Measurements from ENCODE around the gene EHD3.

Gene EHD3

GRCh38 chr2:31244101-31244500 lies 10.1 kb downstream of the EHD3 start:
- Histone ChIP-seq H3K27ac (ENCODE audit: low read length, poor library complexity, severe bottlenecking) (no peak overlapping the region), H3K18ac (ENCODE audit: low read depth in 1 of 2, low read length in 2 of 2) (no peak overlapping the region), H3K4ac (ENCODE audit: low read depth in 1 of 2, low read length in 2 of 2) (no peak overlapping the region), H4K91ac (ENCODE audit: low read length) (no peak overlapping the region), H2BK15ac (ENCODE audit: low read depth, poor library complexity, severe bottlenecking) (peak overlapping the region; percentile 37), H4K8ac (ENCODE audit: low read length) (peak overlapping the region; percentile 19), H3K4me1 (ENCODE audit: control insufficient read depth, insufficient read depth, low read depth, low read length) (peaks cover 24% of the 10 kb centered on the region), H3K4me2 (ENCODE audit: low read length, poor library complexity, severe bottlenecking) (no peak overlapping the region), H3K14ac (ENCODE audit: low read length in 2 of 2) (no peak overlapping the region), H3K79me1 (replicated peaks; ENCODE audit: low read length, poor library complexity, severe bottlenecking) (peaks cover 38% of the 10 kb centered on the region), H2AK5ac (ENCODE audit: low read length, severe bottlenecking) (no peak overlapping the region), H3K4me3 (ENCODE audit: insufficient read depth in 1 of 2, low read depth in 1 of 2, low read length in 2 of 2) (no peak overlapping the region), H2BK12ac (ENCODE audit: low read length in 2 of 2) (no peak overlapping the region), H3K9ac (ENCODE audit: low read length) (no peak overlapping the region), H3K23ac (ENCODE audit: low read length in 2 of 2) (no peak overlapping the region), H3K9me3 (ENCODE audit: control insufficient read depth, low read length) (no peaks in the 10 kb centered on the region), H2BK5ac (ENCODE audit: low read depth, low read length, poor library complexity, severe bottlenecking) (no peak overlapping the region), H3K36me3 (ENCODE audit: control insufficient read depth in 1 of 2, insufficient read depth in 2 of 2, low read depth in 1 of 2, low read length in 2 of 2) (peaks cover 23 to 26% of the 10 kb centered on the region in 2 experiments), H2AFZ (ENCODE audit: low read depth, low read length) (no peak overlapping the region), H3K27me3 (ENCODE audit: control insufficient read depth in 1 of 2, insufficient read depth in 1 of 2, low read length in 2 of 2) (no peaks in the 10 kb centered on the region), H2BK120ac (ENCODE audit: low read depth, low read length) (no peak overlapping the region)
- no peak for DNase-seq
- WGBS: 98% methylated on average over 10 of the region's 10 CpGs

- H2BK15ac ChIP-seq (ENCODE audit: low read depth, poor library complexity, severe bottlenecking): no peak overlapping the region
- no peak overlapping the region for H3K4me3 ChIP-seq (ENCODE audit: insufficient read depth in 1 of 2, low read depth in 1 of 2, low read length in 2 of 2)
- 52% methylated on average over 2 of the region's 3 CpGs for WGBS
- no peak overlapping the region for H4K8ac ChIP-seq (ENCODE audit: low read length)
- no peak overlapping the region for H3K27ac ChIP-seq (ENCODE audit: low read length, poor library complexity, severe bottlenecking)
- H3K36me3 ChIP-seq (ENCODE audit: control insufficient read depth in 1 of 2, insufficient read depth in 2 of 2, low read depth in 1 of 2, low read length in 2 of 2): peaks cover 37 to 40% of the 10 kb centered on the region in 2 experiments
- H3K14ac ChIP-seq (ENCODE audit: low read length in 2 of 2): no peak overlapping the region
- H2BK120ac ChIP-seq (ENCODE audit: low read depth, low read length): no peak overlapping the region
- H3K4me1 ChIP-seq (ENCODE audit: control insufficient read depth, insufficient read depth, low read depth, low read length): peaks cover 21% of the 10 kb centered on the region
- H2AFZ ChIP-seq (ENCODE audit: low read depth, low read length): no peak overlapping the region
- H3K18ac ChIP-seq (ENCODE audit: low read depth in 1 of 2, low read length in 2 of 2): no peak overlapping the region
- no peak overlapping the region for H2BK5ac ChIP-seq (ENCODE audit: low read depth, low read length, poor library complexity, severe bottlenecking)
- no peak overlapping the region for H3K23ac ChIP-seq (ENCODE audit: low read length in 2 of 2)
- no peak overlapping the region for H4K91ac ChIP-seq (ENCODE audit: low read length)
- peak overlapping the region; percentile 23 for H2AK5ac ChIP-seq (ENCODE audit: low read length, severe bottlenecking)
- H3K27me3 ChIP-seq (ENCODE audit: control insufficient read depth in 1 of 2, insufficient read depth in 1 of 2, low read length in 2 of 2): no peaks in the 10 kb centered on the region
- no peak overlapping the region for H3K9ac ChIP-seq (ENCODE audit: low read length)
- H3K9me3 ChIP-seq (ENCODE audit: control insufficient read depth, low read length): no peaks in the 10 kb centered on the region
- H3K4ac ChIP-seq (ENCODE audit: low read depth in 1 of 2, low read length in 2 of 2): no peak overlapping the region
- no peak overlapping the region for H2BK12ac ChIP-seq (ENCODE audit: low read length in 2 of 2)
- H3K4me2 ChIP-seq (ENCODE audit: low read length, poor library complexity, severe bottlenecking): no peak overlapping the region
- H3K79me1 ChIP-seq (replicated peaks; ENCODE audit: low read length, poor library complexity, severe bottlenecking): peaks cover 39% of the 10 kb centered on the region
- no peak for DNase-seq
Measured at GRCh38 chr2:31246184-31246852, 12.4 kb downstream of the EHD3 start.

- Histone ChIP-seq H3K14ac (ENCODE audit: low read length in 2 of 2) (no peak overlapping the region), H3K4me2 (ENCODE audit: low read length, poor library complexity, severe bottlenecking) (peak overlapping the region; percentile 12), H3K23ac (ENCODE audit: low read length in 2 of 2) (no peak overlapping the region), H4K8ac (ENCODE audit: low read length) (peak overlapping the region; percentile 12), H2AFZ (ENCODE audit: low read depth, low read length) (no peak overlapping the region), H3K4me1 (ENCODE audit: control insufficient read depth, insufficient read depth, low read depth, low read length) (peaks cover 18% of the 10 kb centered on the region), H2BK120ac (ENCODE audit: low read depth, low read length) (no peak overlapping the region), H2BK12ac (ENCODE audit: low read length in 2 of 2) (no peak overlapping the region), H3K79me1 (replicated peaks; ENCODE audit: low read length, poor library complexity, severe bottlenecking) (peaks cover 40% of the 10 kb centered on the region), H3K36me3 (ENCODE audit: control insufficient read depth in 1 of 2, insufficient read depth in 2 of 2, low read depth in 1 of 2, low read length in 2 of 2) (peaks cover 37 to 44% of the 10 kb centered on the region in 2 experiments), H3K27ac (ENCODE audit: low read length, poor library complexity, severe bottlenecking) (peak overlapping the region; percentile 85), H3K18ac (ENCODE audit: low read depth in 1 of 2, low read length in 2 of 2) (no peak overlapping the region), H4K91ac (ENCODE audit: low read length) (no peak overlapping the region), H3K9me3 (ENCODE audit: control insufficient read depth, low read length) (no peaks in the 10 kb centered on the region), H2BK15ac (ENCODE audit: low read depth, poor library complexity, severe bottlenecking) (no peak overlapping the region), H3K9ac (ENCODE audit: low read length) (no peak overlapping the region), H3K4me3 (ENCODE audit: insufficient read depth in 1 of 2, low read depth in 1 of 2, low read length in 2 of 2) (no peak overlapping the region), H3K4ac (ENCODE audit: low read depth in 1 of 2, low read length in 2 of 2) (no peak overlapping the region), H3K27me3 (ENCODE audit: control insufficient read depth in 1 of 2, insufficient read depth in 1 of 2, low read length in 2 of 2) (no peaks in the 10 kb centered on the region), H2AK5ac (ENCODE audit: low read length, severe bottlenecking) (no peak overlapping the region), H2BK5ac (ENCODE audit: low read depth, low read length, poor library complexity, severe bottlenecking) (no peak overlapping the region)
- 81% methylated on average over 5 of the region's 5 CpGs for WGBS
- DNase-seq: no peak
Measured at GRCh38 chr2:31247711-31248110, 13.8 kb downstream of the EHD3 start.

- Histone ChIP-seq H2AK5ac (ENCODE audit: low read length, severe bottlenecking) (peak overlapping the region; percentile 71), H3K27me3 (ENCODE audit: control insufficient read depth in 1 of 2, insufficient read depth in 1 of 2, low read length in 2 of 2) (no peaks in the 10 kb centered on the region), H3K23ac (ENCODE audit: low read length in 2 of 2) (no peak overlapping the region), H3K4me1 (ENCODE audit: control insufficient read depth, insufficient read depth, low read depth, low read length) (peaks cover 18% of the 10 kb centered on the region), H3K79me1 (replicated peaks; ENCODE audit: low read length, poor library complexity, severe bottlenecking) (peaks cover 39% of the 10 kb centered on the region), H3K4me2 (ENCODE audit: low read length, poor library complexity, severe bottlenecking) (no peak overlapping the region), H2BK12ac (ENCODE audit: low read length in 2 of 2) (no peak overlapping the region), H3K9me3 (ENCODE audit: control insufficient read depth, low read length) (no peaks in the 10 kb centered on the region), H4K8ac (ENCODE audit: low read length) (no peak overlapping the region), H3K4ac (ENCODE audit: low read depth in 1 of 2, low read length in 2 of 2) (no peak overlapping the region), H3K4me3 (ENCODE audit: insufficient read depth in 1 of 2, low read depth in 1 of 2, low read length in 2 of 2) (no peak overlapping the region), H3K18ac (ENCODE audit: low read depth in 1 of 2, low read length in 2 of 2) (no peak overlapping the region), H3K36me3 (ENCODE audit: control insufficient read depth in 1 of 2, insufficient read depth in 2 of 2, low read depth in 1 of 2, low read length in 2 of 2) (peaks cover 37 to 49% of the 10 kb centered on the region in 2 experiments), H2BK120ac (ENCODE audit: low read depth, low read length) (no peak overlapping the region), H2AFZ (ENCODE audit: low read depth, low read length) (no peak overlapping the region), H3K27ac (ENCODE audit: low read length, poor library complexity, severe bottlenecking) (peak overlapping the region; percentile 53), H2BK5ac (ENCODE audit: low read depth, low read length, poor library complexity, severe bottlenecking) (no peak overlapping the region), H2BK15ac (ENCODE audit: low read depth, poor library complexity, severe bottlenecking) (no peak overlapping the region), H4K91ac (ENCODE audit: low read length) (no peak overlapping the region), H3K14ac (ENCODE audit: low read length in 2 of 2) (no peak overlapping the region), H3K9ac (ENCODE audit: low read length) (no peak overlapping the region)
- DNase-seq: no peak
- 93% methylated on average over 3 of the region's 3 CpGs for WGBS
Measured at GRCh38 chr2:31248139-31248538, 14.2 kb downstream of the EHD3 start.
